Suprapubic skin (tissue), 4 donors: Measurements from ENCODE around the gene TMEM174.

Source experiments
- EP300 ChIP-seq: sonication (generic); formaldehyde crosslinking; IDR thresholded peaks from one replicate; pipeline ENCODE4 v1.6.1; 2017; ENCODE audit warnings: antibody characterized with exemption
- POLR2AphosphoS5 ChIP-seq, 3 donors: sonication (generic); formaldehyde crosslinking; IDR thresholded peaks; one replicate each; pipeline ENCODE4 v1.6.1; 2017; ENCODE audit warnings: antibody characterized with exemption in 3 of 3
- TF ChIP-seq, protein P1 (sequence below), 2 donors: fragments of 200-600 bp in 1 of 2; fragments of 450-650 bp in 1 of 2; sonication (generic) in 1 of 2; IDR thresholded peaks; one replicate each; pipeline ENCODE4 v1.5.1; 2016 to 2019; ENCODE audit warnings: antibody characterized with exemption in 2 of 2, mild to moderate bottlenecking in 1 of 2, moderate library complexity in 1 of 2

DNA sequence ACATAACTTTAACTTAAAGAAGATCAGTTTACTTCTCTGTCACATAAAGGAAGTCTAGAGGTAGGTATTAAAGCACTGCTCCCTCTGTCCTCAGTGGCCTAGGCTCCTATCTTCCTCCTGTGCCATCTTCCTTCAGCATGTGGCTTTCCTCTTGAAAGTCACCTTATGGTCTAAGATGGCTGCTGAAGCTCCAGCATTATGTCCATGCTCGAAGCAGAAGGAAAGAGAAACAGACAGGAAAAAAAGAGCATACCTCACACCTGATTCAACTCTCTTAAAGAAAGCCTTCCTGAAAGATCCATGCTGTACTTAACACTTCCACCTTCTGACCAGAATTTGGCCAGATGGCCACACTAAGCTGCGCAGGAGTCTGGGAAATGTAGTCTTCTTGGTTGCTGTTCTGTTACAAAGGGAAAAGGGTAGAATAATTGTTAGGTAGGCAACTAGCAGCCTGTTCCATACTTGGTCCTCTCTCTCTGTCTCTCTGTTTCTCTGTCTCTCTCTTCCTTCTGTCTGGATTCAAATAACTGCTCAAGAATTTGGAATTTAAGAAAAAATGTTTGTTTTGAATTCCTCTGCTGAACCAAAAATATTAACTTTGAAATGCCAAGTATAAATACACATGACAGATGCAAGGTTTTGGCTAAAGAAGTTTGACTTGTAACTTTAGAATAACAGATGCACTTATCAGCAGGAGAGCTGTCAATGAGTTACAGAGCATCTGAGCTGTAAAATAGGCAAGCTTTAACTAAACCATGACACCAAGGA lies 16.0 kb downstream of the TMEM174 start:
- TF ChIP-seq, protein P1, sequence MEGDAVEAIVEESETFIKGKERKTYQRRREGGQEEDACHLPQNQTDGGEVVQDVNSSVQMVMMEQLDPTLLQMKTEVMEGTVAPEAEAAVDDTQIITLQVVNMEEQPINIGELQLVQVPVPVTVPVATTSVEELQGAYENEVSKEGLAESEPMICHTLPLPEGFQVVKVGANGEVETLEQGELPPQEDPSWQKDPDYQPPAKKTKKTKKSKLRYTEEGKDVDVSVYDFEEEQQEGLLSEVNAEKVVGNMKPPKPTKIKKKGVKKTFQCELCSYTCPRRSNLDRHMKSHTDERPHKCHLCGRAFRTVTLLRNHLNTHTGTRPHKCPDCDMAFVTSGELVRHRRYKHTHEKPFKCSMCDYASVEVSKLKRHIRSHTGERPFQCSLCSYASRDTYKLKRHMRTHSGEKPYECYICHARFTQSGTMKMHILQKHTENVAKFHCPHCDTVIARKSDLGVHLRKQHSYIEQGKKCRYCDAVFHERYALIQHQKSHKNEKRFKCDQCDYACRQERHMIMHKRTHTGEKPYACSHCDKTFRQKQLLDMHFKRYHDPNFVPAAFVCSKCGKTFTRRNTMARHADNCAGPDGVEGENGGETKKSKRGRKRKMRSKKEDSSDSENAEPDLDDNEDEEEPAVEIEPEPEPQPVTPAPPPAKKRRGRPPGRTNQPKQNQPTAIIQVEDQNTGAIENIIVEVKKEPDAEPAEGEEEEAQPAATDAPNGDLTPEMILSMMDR (IDR thresholded peaks at IDR 0.05) = no peak
- no peak for TF ChIP-seq EP300
- TF ChIP-seq POLR2AphosphoS5 (IDR thresholded peaks at IDR 0.05) = no peak
